Astrocyte of the hippocampus (primary cell): ENCODE measurements around the gene KLF16.
A peak's percentile ranks its signal among the peaks of the same experiment; 100 is the strongest.
"Not testable (repeated sequence)": the region's sequence is repeated elsewhere in the genome, so short reads cannot be mapped to it uniquely, and the experiment has no call there.

ENCODE experiments used
- DNase-seq: peaks from one replicate; pipeline ENCODE4 v3.0.0; 2011; ENCODE audit warnings: low read depth, low spot score

The KLF16 gene

DNA sequence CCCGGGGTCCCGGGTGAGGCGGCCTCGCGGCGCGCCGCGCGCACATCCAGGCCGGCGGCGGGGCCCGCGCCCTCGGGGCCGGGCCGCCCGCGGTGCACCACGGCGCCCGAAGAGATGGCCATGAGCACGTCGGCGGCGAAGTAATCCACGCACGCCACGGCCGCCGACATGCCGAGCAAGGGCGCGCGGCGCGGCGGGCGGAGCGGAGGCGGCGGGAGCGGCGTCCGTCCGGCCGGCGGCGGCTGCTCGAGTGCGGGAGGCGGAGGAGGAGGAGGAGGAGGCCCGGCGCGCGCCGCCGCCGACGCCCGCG is at the start of gene KLF16:
Gene KLF16, minus strand, starts transcription at position 252 of the 310 bp plus-strand sequence. Its CDS starts 82 bp downstream, at position 170.
- no peak for DNase-seq

DNA sequence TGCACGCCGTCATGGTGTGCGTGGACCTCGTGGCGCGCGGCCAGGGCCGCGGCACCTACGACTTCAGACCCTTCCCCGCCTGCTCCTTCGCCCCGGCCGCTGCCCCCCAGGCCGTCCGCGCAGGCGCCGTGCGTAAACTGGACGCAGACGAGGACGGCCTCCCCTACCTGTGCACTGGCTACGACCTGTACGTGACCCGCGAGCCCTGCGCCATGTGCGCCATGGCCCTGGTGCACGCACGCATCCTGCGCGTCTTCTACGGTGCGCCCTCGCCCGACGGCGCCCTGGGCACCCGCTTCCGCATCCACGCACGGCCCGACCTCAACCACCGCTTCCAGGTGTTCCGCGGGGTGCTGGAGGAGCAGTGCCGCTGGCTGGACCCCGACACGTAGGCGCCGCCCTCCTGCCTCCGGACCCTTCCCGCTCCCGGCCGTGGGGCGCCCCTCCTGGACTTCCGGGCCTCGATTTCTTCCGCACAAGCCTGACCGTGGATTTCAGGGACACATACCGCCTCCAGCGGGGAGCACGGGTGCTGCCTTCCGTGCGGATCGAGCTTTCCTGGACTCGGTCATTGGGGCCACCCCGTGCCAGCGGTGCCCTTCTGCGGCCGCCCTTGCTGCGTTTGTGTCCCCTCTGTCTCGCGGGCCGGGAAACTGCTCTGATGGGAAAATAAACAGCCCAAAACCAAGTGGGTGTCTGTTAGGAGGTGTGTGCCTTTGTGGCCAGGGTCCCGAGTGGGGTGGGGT is 49.6 kb upstream of the KLF16 start:
- DNase-seq = no peak

DNA sequence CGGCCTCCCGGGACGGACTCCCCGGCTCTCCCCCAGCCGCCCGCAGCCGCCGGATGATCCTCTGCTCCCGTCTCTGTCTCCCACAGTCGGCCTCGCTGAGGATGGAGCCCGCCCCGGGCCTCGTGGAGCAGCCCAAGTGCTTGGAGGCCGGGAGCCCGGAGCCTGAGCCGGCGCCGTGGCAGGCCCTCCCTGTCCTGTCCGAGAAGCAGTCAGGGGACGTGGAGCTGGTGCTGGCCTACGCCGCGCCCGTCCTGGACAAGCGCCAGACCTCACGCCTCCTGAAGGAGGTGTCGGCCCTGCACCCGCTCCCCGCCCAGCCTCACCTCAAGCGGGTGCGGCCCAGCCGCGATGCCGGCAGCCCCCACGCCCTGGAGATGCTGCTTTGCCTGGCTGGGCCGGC is 48.6 kb upstream of the KLF16 start:
- no peak for DNase-seq

DNA sequence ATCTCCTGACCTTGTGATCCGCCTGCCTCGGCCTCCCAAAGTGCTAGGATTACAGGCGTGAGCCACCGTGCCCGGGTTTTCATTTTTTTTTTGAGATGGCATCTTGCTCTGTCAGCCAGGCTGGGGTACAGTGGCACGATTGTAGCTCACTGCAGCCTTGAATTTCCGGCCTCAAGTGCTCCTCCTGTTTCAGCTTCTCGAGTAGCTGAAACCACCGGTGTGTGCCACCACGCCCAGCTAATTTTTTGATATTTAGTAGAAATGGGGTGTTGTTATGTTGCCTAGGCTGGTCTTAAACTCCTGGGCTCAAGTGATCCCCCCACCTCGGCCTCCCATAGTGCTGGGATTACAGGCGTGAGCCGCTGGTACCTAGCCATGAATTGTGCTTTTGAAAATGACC is 47.7 kb upstream of the KLF16 start:
- DNase-seq = no peak

DNA sequence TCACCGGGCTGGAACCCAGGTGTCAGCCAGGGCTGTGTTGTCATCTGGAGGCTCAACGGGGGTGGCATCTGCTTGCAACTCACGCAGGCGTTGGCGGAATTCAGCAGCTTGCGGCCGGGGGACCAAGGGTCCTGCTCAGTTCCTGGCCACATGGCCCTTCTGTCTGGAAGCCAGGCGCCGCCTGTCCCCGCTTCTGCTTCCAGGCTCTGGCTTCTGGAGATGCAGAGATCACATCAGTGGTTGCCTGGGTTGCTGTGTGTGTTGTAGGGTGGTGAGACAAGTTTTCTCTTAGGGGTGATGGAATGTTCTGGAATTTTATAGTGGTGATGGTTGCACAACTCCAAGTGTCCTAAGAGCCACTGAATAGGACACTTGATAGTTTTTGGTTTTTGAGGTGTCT is 46.8 kb upstream of the KLF16 start:
- DNase-seq = no peak

DNA sequence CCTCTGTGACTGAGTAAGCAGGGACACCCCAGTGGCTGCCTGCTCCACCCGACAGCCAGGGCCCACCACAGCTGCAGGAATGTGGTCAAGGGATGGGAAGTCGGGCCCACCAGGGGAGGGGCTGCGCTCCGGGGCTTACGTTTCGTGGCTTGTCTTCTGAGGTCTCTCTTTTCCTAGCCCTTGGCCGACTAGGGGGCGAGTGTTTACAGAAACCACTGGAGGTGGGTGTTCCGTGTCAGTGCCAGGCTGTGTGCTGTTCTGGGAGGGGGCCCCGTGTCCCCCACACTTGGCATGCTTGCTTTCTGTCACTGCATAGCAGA is 46.3 kb upstream of the KLF16 start:
- no peak for DNase-seq

DNA sequence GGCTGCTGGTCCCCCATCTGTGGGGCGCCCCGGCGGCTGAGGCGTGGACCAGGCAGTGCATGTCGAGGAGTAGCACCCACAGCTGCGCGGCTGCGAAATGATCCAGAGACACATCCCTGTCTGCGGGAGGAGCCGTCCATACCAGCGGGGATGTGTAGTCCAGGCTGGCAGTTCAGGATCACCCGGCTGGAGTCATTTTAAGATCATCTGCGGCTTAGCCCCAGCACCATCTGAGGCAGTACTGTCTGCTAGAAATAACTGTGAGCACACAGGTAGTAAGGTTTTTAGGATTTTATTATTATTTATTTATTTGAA is 44.9 kb upstream of the KLF16 start:
- no peak for DNase-seq

DNA sequence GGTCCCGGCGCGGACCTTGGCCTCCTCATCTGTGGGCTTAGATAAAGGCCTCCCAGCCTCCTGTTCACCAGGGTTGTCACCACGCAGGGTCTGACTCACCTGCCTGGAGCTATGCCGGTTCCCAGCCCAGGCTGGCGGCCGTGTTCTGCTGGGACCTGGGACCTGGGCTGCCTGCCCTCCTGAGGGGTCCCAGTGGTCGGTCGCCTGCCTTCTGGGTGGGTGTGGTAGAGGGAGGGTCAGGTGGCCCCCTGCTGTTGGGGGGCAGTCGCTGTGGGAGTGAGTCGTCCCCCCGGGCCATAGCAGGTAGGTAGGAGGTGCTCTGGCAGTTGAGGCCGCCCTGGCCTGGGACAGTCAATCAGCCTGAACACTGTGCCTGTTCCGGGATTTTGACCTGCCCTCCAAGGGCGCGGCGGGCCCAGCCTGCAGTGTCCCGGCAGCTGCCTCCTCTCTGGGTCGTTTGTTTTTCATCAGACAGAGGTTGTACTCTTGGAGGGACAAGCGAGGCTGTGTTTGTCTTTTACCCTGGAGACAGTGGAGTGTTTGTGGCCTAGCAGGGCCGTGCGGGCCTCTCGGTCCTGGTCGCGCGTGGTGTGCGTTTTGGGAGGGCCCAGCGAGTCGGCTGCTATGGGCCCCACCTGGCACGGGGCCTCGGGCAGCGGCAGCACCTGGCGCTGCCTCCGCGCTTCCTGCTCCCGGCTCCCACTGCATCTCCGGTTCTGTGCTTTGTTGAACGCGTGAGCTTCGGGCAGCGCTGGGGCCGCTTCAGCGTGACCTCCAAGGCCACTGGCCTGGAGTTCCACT is 44.4 kb upstream of the KLF16 start:
- no peak for DNase-seq

DNA sequence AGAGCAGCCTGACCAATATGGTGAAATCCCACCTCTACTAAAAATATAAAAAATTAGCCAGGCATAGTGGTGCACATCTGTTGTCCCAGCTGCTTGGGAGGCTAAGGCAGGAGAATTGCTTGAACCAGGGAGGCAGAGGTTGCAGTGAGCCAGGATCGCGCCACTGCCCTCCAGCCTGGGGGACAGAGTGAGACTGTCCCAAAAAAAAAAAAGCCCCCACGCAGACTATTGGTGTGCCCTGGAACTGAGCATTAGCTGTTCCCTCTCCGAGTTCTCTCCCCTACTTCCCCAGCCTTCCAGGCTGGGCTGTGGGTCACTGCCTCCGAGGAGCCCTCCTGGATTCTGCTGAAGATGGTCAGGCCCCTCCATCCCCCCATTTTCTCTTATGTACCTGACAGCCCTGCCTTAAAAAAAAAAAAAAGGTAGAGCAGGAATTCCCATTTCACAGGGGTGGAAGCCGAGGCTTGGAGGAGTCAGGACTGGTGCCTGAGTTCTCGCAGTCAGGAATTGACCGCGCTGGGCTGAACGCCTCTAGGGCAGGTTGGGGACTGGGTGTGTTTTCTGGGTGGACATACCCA is 43.7 kb upstream of the KLF16 start:
- no peak for DNase-seq

DNA sequence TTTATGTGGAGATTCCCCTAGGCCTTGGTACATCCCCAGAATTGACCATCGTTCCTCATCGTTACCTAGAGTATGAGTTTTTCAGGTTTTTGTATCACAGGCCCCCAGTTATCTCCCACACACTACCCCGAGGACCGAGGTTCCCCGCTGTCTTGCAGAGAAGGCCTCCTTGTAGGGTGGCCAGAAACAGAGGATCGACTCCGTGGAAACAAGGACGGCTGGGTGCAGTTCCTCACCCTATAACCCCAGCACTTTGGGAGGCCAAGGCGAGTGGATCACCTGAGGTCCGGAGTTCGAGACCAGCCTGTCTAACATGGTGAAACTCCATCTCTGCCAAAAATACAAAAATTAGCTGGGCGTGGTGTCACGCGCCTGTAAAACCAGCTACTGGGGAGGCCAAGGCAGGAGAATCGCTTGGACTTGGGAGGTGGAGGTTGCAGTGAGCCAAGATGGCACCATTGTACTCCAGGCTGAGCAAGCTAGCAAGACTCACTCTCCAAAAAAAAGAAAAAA is 42.5 kb upstream of the KLF16 start:
- DNase-seq = no peak

DNA sequence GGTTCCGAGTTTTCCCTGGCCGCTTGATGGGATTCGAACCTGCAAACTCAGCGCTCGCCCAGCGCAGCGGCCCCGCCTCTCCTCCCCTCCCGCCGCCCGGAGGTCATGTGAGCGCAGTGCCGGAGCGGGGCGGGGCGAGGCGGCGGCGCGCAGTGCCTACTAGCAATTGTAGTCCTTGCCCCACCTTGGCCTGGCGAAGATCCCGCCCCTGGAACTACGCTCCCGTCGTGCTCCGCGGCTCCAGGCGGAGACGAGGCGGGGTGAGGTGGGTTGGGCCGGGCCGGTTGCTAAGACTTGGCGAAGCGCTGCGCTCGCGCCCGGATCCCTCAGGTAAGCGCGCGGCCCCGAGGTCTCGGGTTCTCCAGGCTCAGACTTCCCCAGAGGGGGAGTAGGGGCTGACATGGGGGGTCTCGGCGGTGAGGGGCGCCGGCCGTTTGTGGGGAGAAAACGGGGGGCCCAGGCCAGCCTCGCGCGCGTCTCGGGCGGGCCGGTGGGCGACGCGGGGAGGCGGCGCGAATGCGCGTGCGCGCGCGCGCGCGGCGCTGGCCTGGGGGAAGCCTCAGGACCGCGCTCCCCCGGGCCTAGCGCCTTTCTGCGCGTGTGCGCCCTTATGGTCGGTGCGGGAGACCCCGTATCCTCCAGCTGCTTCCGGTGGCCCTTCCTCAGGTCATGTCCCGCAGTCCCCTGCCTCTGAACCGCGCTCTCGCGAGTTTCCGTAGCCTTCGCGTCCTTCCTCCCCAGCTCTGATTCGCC is 41.9 kb upstream of the KLF16 start, which contains the start of the genes ADAT3 and SCAMP4:
Gene ADAT3, plus strand, starts transcription at position 290 of the 753 bp plus-strand sequence. CDS start 6,649 bp downstream, outside the sequence.
Gene SCAMP4, plus strand, starts transcription at position 290 of the 753 bp plus-strand sequence. CDS start 9,621 bp downstream, outside the sequence.
- peak; percentile 100 for DNase-seq

DNA sequence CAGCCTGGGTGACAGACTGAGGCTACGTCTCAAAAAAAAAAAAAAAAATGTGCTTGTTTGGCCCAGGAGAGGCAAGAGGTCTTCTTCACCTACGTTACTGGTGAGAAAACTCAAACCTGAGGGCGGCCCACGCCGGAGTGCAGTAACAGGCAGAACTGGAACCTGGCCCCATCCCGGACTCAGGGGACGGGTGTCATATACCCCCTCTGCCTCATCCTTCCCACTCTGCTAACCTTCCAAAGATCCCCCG is 41.4 kb upstream of the KLF16 start:
- DNase-seq = no peak

DNA sequence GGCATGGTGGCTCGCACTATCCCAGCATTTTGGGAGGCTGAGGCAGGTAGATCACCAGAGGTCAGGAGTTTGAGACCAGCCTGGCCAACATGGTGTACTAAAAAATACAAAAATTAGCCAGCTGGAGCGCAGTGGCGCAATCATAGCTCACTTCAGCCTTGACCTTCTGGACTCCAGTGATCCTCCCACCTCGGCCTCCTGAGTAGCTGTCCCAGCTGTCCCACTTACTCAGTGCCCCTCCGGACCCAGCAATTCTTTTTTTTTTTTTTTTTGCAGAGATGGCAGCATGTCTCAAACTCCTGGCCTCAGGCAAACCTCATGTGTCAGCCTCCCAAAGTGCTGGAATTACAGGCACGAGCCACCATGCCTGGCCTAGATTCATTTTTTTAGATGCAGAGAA is 39.5 kb upstream of the KLF16 start:
- no peak for DNase-seq

DNA sequence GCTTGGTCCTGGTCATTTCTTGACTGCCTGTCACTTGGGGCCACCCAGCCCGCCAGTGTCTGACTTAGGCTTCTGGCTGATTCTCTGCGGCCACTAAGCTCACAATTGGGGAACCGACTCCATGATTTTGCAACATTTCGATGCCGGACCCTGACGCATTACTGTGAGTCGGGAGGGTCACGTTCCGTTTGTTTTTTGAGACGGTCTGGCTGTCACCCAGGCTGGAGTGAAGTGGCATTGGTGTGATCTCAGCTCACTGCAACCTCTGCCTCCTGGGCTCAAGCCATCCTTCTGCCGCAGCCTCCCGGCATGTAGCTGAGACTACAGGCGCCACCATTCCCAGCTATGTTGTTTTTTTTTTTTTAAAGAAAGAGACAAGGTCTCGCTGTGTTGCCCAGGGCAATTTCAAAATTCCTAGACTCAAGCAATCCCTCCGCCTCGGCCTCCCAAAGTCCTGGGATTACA is 38.6 kb upstream of the KLF16 start:
- DNase-seq = no peak

DNA sequence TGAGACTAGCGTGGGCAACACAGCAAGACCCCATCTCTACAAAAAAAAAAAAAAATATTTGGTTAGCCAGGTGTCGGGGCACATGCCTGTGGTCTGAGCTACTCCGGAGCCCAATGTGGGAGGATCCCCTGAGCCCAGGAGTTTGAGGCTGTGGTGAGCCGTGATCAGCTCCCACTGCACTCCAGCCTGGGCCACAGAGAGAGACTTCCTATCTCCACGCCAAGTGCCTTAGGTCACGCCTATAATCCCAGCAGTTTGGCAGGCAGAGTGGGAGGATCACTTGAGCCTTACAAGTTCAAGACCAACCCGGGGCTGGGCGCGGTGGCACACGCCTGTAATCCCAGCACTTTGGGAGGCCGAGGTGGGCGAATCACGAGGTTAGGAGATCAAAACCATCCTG is 33.1 kb upstream of the KLF16 start:
- DNase-seq = no peak

DNA sequence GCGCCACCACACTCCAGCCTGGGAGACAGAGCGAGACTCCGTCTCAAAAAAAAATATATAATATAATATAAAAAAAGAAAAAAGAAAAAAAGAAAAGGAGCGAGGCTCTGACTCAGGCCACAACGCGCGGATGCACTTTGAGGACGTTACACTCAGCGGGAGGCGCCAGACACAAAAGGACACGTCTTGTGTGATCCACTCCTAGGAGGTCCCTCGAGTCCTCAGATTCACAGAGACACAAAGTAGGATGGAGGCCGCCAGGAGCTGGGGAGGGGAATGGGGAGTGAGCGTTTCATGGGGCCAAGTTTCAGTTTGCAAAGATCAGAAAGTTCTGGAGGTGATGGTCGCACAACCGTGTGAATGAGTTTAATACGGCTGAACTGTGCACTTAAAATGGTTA is 30.4 kb upstream of the KLF16 start:
- DNase-seq = no peak

DNA sequence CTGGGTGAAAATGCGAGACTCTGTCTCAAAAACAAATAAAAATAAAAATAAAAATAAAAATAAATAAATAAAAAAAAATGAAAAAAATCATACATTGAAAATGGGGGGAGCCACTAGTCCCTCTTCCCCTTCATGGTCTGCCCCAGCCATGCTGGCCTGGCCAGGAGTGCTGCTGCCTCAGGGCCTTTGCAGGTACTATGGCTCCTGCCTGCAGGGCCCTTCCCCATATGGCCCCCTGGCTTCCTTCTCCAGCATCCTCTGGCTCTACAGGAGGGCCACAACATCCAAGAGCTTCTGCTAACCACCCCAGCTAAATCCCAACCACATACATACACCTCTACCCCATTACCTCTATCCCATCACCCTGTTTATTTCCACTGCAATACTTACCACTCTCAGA is 26.5 kb upstream of the KLF16 start:
- DNase-seq = no peak

DNA sequence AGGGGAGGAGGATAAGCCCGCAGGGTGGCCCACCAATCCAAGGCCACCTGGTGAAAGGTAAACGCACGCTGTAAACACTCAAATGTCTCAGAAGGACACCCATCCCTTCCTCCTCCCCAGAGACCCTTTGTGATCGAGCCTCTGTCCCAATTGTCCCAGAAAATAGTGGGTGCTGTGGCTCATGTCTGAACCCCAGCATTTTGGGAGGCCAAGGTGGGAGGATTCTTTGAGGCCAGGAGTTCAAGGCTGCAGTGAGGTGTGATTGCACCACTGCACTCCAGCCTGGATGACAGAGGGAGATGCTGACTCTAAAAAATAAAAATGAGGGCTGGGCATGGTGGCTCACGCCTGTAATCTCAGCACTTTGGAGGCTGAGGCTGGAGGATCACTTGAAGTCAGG is 25.0 kb upstream of the KLF16 start:
- no peak for DNase-seq

DNA sequence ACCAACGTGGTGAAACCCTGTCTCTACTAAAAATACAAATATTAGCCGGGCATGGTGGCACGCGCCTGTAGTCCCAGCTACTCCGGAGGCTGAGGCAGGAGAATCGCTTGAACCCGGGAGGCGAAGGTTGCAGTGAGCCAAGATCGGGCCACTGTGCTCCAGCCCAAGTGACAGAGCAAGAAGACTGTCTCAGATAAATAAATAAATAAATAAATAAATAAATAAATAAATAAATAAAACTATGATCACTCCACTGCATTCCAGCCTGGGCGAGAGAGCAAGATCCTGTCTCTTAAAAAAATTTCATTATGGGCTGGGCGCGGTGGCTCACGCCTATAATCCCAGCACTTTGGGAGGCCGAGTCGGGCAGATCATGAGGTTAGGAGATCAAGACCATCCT is 23.0 kb upstream of the KLF16 start:
- DNase-seq = not testable (repeated sequence)

DNA sequence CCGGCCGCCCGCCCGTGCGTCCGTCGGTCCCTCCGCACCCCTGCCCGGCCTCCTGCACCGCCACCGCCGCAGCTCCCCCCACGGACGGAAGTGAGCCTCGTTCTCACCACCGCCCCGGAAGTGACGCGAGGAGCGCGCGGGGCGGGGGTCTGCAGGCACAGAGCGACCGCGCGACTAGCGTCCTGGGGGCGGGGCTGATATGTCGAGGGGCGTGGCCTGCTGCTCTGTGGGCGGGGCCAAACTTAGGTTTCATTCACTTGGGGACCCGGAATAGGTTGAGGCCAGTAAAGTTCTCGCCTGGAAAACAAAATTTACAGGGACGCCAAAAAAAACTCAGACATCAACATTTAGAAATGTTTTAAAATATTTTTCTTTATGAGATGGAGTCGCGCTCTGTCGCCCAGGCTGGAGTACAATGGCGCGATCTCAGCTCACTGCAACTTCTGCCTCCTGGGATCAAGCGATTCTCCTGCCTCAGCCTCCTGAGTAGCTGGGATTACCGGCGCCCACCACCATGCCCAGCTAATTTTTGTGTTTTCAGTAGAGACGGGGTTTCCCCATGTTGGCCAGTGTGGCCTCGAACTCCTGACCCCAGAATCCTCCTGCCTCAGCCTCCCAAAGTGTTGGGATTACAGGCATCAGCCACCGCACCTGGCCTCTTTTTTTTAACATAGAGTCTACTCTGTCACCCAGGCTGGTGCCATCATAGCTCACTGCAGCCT is 22.2 kb upstream of the KLF16 start, which contains the start of gene ABHD17A:
Gene ABHD17A, minus strand, starts transcription at position 99 of the 722 bp plus-strand sequence. CDS start 3,930 bp downstream, outside the sequence.
- peak; percentile 97 for DNase-seq

DNA sequence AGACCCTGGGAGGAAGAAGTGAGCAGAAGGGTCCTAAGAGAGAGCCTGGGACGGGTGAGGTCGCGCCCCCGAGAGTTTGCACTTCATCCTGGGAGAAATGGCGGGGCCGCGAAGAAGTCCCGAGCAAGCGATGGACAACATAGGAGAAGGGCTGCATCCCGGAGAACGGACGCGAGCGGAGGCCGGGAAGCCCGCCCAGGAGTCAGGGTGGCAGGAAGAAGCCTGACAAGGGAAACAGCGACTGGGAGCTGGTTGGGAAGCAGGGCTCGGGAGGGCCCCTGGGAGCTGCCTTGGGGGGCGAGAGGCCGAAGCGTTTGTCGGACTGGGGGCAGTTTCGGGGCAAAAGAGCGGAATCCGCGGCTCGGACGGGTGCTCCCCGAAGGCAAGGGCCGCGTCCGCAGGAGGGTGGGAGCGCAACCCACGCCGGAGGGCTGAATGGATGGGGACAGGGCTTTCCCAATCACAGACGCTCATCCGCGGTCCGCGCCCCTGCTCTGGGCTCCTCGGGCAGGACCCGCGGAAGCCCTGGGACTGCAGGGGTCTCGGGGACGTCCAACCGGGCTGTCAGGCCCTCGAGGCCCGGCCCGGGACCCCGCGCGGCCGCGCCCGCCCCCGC is 21.4 kb upstream of the KLF16 start:
- peak; percentile 44 for DNase-seq
